Fibroblast of skin of left biceps (primary cell): Measurements from ENCODE around the gene PALLD.

Source experiments
- DNase-seq, 2 experiments: peaks; one replicate each; pipeline ENCODE4 v3.0.0-alpha.2; 2013; ENCODE audit warnings: low read depth in 2 of 2

The PALLD gene

DNA sequence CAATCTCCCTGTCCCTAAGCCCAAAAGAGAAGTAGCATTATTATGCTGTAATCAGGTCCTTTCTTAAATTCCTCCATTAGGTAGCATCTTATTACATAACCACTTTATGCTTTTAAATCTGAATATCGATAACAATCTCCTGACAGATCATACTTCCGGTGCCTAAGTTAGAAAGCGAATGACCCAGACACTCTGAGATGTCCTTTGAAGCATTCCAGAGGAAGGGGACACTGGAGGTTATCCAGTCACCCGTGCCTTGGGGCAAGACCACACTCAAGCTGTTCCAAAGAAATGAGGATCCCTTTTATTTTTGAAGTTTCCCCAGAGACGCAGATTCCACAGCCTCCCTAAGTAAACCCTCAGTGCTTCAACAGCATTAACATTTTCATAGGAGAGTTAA is 125.7 kb downstream of the PALLD start:
- DNase-seq = no peak

DNA sequence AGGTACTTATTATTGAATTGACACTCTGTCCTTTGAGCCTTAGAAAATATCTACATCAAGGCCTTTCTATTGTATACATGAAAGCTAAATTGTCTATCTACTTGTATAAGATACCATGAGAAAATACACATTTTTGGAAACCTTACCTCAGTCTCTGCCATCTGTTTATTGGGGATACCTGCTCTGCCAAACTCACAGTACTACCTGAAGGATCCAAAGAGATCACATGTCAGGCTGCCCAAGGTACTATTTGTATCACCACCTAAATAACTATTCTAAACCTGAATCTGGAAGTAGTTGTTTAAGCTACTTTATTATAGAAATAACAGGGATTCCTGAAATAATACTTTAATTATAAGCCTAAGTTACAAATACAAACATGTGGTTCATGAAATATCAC is 126.2 kb downstream of the PALLD start:
- DNase-seq = no peak

DNA sequence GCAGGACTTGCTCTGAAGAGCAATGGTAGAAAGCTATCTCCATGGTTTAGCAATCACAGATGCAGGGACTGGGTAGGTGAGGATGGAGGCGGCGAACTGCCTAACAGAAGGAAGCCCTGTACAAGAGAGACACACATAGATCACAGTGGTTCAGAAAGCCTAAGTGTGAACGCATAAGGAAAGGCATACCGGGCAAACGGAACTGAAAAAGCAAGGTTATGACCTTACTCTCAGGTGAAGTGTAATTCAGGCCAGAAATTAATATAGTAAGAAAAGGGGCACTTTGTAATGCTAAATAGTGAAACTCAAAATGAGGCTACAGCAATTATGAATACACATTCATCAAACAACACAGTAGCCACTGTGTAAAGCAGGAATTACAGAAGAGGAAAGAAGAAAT is 126.6 kb downstream of the PALLD start:
- no peak for DNase-seq

DNA sequence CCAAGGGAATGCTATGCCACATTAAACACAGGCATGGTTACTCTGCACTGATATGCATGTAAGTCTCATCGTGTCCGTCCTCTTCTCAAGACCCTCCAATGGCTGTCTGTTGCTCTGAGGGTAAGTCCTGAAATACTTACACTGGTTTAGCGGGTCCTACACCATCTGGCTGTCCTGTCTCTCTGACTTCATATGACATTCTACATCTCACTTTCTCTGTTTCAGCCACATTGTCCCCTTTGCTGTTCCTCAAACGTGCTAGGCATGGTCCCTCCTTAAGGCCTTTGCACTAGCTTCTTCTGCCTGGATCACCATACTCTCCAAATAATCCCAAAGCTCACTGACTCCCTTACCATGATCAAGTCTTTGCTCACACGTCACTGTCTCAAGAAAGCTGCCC is 131.4 kb downstream of the PALLD start:
- DNase-seq = no peak

DNA sequence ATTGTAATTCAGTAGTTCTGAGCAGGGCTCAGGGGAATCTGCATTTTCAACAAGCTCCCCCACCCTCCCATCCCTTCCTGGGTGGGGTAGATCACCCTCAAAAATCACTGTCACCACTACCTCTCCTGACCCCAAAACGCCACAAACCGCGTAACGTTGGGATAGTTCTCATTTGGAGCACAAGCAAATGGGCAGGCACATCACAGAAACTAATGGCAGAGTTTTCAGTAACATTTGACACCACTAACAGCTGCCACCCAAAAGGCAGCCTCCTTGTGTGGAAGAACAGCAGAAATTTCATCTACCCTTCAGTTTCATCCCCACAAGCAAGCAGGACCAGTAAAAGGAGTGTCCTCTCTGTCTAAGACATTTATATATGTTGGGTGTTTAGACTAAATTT is 132.7 kb downstream of the PALLD start:
- DNase-seq = no peak

DNA sequence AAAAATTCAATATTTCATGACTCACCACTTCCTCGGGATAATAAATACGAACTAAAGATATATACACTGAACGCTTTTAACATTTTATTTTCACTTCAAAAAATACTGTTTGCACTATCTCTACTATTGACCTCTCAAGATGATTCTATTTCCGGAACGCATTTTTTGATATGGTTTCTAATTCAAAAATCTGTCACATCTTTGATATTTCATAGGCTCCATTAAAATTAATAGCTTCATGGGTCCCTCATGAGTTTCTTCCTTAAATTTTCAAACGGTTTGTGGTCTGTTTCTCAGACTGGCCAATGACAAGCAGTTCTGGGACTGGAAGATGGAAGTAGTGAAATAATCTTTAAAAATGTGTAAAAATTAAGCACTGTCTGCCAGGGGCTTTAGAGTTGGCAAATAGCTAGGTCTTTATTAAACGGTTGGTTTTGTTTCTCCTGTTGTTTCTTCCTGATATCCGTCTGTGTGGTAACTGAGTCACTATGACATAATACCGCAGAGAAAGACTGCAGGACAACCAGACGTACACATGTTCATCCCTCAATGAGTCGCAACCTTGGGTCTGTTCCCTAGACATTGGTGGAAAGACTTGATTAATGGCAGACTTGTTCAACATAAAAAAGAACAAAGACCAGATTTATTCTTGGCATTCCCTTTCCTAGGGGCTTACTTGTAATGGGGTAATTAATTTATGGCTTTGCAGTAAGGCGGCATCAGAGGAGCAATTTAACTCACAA is 133.8 kb downstream of the PALLD start:
- peak in 1 of 2 experiments; percentile 45 for DNase-seq

DNA sequence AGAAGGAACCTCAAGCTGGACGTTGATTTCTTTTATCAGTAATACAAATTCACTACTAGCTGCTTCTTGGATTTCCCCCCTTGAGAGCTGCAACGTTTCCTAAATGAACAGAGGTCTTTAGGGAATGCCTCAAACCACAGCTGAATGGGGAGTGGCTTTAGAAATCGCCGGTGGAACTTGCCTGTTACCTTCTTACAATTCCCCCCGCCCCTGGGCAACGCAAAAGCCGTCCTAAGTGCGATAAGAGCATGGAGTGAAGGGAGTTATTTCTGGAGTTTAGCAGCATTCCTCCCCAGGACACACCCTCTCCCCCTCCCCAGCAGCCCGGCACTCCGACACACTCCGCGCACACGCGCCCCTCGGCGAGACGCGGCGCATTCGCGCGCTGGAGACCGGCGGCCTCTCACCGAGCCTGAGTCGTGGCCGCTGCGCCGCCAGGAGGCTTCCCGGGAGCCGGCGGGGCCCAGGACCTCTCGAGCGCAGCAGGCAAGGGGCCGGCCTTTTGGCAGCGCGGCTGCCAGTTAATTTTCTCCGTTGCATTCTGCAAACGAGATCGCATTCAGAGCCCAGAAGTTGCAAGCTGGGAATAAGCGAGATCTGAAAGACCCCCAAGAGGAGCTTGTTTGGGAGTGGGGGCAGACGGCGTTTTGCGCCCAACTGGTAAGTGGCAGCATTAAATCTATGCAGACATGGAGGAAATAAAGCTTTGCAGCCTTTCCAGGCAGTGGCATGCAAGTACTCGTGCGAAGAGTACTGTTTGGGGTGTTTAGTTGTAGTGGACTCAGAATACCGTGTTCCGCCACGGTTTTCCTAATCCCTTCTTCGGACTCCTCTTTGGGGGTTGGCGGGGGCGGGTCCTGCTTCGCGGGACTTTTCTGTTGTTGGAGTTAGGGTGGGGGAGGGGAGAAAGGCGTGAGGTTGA is 134.7 kb downstream of the PALLD start:
- DNase-seq = no peak

DNA sequence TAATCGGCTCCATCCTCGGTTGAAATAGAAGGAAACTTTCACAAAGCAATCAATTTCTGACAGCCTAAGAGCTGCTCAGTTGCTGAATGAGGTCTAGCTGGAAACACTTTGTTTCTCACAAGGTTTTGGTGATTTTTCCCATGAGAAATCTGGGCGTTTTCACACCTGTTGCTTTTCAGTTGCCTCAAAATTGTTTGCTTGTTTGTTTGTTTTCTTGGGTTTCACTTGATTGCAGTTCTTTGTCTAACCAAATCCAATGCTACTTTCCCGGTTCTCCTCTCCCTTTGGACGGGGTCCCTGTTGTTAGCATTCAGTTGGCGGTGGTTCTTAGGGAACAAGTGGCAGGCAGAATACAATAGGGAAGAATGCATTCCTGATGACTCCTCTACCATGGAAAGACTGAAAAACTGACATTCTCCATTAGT is 135.5 kb downstream of the PALLD start:
- DNase-seq = no peak

DNA sequence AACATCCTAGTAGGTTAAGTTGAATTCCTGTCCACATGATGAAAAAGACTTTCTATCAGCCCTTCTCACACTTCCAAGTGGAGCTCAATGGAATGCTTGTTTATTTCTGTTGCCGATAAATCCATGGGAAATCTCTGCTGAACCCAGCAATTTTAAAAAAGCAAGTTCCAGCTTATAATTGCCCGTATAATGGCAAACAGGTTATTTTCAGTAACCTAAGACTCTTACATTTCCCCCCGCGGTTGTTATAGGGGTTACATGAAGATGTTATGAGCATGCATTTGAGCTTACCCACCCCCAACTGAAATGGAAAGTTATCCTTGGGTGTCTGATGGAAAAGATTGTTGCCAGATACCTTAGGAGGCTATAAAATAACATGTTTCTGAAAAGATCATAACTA is 136.2 kb downstream of the PALLD start:
- DNase-seq = no peak

DNA sequence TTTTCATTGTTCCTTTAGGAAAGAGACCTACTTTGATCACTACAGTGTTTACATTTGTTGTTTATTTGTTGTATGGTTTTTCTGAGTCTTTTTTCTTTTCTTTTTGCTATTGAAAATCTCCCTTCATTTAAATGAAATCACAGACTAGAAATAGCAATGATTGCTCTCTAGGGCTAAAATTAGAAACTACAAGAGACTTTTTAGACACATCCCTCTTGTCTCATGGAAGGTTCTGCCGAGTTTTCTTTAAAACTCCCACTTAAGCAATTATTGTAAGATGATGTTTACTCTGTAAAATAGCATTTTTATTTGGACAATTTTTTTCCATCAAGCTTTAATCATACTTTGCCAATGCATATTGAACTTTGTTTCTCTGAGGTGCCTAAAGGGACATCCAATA is 136.6 kb downstream of the PALLD start:
- no peak for DNase-seq

DNA sequence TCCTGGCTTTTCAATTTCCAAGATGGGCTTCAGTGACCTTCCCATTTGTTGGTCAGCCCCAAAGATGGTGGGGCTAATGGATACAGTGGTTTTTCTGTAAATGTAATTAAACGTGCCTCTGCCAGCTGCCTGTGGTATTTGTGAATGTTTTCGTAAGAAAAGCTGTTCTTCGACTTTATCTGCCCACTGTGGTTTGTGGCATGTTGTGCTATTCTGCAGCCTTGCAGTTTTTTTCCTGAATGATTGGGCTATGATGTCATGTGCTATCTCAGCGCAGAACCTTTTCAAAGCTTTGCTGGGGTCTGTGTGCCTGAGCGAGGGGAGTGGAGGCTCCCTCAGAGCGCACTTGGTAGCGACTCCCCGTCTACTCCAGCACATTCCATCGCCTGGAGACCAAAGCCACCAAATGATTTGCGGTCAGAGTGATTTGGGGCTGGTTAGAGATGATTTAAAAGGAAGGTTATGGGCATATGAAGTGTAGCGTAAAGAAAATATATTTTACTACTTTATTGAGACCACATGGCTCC is 137.5 kb downstream of the PALLD start:
- peak; percentile 99 for DNase-seq

DNA sequence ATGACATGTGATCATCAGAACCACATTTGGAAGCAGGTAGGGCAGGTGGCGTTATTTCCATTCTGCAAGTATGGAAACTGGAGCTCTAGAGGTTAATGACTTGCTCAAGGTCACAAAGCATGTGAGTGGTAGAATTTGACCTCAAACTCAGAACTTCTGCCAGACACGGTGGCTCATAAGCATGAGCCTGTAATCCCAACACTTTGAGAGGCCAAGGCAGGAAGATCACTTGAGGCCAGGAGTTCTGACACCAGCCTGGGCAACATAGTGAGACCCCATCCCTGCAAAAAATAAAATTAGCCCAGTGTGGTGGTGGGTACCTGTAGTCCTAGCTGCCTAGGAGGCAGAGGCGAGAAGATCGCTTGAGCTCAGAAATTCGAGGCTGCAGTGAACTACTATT is 139.2 kb downstream of the PALLD start:
- no peak for DNase-seq

DNA sequence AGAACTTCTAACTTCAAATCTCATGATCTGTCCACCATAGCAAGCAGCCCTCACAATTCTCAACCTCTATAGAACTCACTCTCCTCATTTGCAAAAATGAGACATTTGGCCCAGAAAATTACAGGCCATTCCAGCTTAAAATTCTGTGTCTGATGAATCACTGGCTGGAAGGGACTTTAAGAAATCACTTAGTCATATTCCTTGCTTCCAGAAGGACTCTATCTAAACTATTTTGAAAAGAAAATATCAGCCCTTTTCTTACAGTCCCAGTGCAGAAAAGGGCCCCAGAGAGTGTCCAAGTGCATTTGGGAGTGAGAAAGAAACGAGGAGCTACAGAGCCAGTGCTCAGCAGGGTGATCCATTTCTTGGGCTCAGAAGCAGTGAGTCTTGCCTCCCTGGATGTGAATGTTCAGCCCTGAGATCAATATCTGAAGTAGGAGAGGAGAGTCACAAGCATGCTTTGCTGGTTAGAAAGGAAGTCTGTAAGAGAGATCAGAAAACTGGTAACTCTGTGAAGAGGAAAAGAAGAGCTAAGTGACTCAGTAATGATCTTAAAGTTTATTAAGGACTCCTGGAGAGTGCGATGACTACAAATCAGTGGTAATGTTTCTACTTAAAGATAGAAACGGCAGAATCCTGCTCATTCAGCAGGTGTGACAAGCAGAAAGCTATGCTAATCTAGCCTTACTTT is 139.8 kb downstream of the PALLD start:
- peak in 1 of 2 experiments; percentile 64 for DNase-seq

DNA sequence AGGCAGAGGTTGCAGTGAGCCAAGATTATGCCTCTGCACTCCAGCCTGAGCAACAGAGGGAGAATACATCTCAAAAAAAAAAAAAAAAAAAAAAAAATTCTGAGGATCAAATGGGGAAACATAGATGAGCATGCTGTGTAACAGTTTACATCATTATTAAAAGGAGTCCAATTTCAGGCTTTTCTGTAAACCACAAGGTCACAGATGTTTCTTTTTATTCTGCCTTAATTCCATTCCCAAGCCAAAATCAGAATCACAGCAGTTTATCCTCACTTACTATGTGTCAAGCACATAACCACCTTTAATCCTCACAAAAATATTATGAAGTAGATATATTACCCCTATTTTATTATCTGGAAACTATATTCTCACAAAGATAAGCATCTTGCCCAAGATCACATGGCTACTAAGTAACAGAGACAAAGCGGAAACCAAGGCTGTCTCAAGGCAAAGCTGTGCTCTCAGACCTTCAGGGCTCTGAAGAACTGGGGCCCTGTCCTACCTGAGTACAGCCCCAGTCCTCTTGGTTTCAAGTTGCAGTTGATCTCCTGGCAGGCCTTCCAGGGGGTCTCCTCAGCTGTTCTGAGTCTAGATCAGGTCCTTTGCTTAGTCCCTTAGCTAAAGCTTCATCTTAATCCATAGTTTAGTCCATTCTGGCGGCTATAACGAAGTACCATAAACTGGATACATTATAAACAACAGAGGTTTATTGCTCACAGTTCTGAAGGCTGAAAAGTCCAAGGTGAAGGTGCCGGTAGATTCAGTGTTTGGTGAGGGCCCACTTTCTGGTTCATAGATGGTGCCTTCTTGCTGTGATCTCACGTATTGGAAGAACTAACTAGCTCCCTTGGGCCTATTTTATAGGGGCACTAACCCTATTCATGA is 141.3 kb downstream of the PALLD start:
- DNase-seq = peak in 1 of 2 experiments; percentile 74

DNA sequence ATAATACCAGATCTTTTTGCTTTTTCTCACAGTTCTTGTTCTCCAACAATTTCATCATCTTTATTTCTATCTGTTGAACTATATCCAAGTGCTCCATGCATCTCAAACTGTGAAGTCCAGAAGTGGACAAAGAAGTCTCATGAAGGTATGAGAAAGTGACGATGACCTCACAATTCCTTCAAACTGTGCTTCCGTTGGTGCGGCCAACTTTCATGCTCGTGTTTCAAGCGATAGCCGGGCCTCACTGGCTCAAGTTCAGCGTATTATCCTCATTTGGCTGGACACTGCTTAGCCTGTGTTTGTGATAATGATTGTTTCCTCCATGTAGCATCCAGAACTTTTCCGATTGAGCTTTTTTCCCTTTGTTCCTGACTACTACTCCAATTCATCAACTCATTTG is 143.1 kb downstream of the PALLD start:
- no peak for DNase-seq

DNA sequence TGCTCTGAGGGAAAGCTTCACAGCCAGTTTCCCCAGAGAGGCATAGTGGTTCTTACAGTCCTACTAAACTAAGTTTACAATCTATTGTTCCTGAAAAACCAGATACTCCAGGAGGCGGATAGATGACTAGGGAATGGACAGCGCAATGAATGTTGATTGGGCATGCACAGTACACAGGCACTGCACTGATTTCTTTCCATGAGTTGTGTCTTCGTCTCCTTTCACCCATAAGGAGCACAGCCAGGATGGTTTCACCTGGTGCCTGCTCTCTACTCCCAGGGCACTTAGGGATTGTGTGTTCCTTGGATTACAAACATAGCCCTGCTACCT is 144.9 kb downstream of the PALLD start:
- no peak for DNase-seq

DNA sequence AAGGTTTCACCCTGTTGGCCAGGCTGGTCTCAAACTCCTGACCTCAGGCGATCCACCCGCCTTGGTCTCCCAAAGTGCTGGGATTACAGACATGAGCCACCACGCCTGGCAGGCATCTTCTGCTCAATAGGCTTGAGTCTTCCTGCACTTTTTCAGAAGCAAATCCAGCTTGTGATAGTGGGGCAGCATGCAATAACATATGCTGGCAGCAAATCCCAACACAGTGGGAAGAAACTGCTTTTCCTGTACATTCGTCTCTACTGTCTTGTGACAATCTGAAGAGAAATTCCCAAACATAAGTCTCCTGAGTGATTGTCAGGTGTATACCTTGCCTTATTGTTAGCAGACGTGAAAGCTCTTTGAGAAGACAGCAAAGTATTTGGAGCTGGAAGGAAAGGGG is 145.7 kb downstream of the PALLD start:
- no peak for DNase-seq

DNA sequence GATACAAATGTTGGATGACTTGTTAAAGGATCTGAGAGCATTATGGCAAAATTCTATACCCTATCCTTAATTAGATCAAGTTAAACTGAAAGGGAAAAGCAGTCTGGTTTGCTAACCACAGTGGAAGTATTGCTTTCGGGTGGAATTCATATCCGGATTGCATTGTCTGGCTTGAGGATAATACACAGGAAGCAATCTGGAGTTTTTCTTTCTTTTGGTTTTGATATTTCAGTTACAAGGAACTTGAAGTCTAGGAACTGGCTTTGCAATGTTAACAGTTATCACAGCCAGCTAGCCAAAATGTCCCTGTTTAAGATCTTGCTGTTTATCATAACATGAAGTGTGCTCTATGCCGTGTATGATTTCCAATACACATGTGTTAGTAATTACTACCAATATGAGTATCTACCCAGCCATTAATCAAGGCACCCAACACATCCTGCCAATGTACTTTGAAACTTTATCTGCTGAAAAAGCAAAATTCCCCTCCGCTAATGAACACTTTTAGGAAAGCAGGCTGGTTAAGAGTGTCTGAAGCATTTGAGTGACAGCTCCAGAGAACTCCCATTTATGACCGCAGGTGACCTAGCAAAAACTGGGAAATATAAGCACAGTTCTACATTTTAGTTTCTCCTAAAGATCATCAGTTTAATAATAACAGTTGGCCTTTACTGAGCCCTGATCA is 146.4 kb downstream of the PALLD start:
- peak in 1 of 2 experiments; percentile 44 for DNase-seq

DNA sequence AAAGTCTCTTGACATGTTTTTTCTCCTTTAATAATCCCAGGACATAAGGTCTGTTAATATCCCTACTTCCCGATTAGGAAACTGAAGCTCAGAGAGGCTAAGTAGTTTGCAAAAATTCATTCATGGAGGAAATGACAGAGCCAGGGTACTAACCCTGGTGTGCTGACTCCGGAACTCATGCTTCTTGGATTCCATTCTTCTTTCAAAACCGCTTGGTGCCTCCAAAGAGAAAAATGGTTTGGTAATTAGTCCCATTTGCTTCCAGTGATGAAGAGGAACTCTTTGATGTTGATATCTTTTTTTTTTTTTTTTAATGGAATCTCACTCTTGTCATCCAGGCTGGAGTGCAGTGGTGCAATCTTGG is 146.9 kb downstream of the PALLD start:
- no peak for DNase-seq

DNA sequence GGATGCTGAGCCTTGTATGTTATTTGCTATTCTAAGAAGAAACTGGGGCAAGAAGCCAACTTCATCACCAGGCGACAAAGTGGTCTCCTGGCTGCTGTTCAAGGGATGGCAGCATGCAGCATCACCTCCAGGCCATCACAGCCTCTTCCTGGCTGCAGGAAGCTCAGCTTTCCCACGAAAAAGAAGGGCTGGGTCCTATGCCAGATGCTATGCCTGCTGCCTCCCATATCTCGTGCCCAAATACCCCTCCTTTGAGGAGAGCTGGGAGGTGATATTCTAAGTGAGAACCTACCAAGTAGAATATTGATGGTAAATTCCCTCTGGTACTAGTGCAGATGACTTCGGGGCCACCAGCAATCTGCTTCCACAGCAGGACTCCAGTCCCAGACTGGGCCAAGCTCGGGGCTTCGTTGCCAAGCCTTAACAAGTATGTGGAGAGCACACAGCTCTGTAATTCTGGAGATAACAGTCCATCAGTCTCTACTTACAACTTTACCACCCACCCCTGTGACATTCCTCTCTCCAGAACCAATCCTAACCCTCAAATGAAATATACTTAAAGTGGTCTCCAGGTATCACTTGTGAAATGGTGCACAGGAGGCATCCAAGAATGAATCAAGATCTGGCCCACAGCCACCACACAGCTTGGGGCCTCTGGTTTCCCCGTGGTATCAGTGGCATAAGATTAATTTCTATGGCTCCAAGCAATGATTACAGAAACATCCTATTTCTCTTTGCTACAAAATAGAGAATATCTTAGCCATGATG is 149.3 kb downstream of the PALLD start:
- DNase-seq = no peak
